Endothelial cell of umbilical vein (primary cell): Measurements from ENCODE around the gene PRDM7.

Source experiments
- CTCF ChIP-seq, 2 donors: IDR thresholded peaks; 1 replicate in 1 of 2; 2 replicates in 1 of 2; pipeline ENCODE4 v1.5.1; 2011; ENCODE audit warnings: low read length in 2 of 2, mild to moderate bottlenecking in 2 of 2, moderate library complexity in 2 of 2, control low read depth in 1 of 2, inconsistent platforms in 1 of 2, low read depth in 1 of 2; ENCODE audit not compliant: insufficient read depth in 1 of 2; ENCODE audit errors: extremely low read depth in 1 of 2
- EZH2 ChIP-seq: IDR thresholded peaks from 2 replicates; pipeline ENCODE4 v1.6.1; 2012; ENCODE audit warnings: borderline replicate concordance, low read depth, mild to moderate bottlenecking, moderate library complexity, low read length, inconsistent platforms; ENCODE audit not compliant: severe bottlenecking
- GATA2 ChIP-seq: IDR thresholded peaks from 2 replicates; pipeline ENCODE4 v1.7.0; 2011; ENCODE audit warnings: low read depth, mild to moderate bottlenecking, moderate library complexity, mixed read lengths, low read length; ENCODE audit not compliant: insufficient read length, insufficient read depth
- MAX ChIP-seq: IDR thresholded peaks from 2 replicates; pipeline ENCODE4 v1.6.1; 2011; ENCODE audit not compliant: insufficient read depth, insufficient read length
- POLR2AphosphoS5 ChIP-seq: IDR thresholded peaks from 2 replicates; pipeline ENCODE4 v1.6.1; 2012; ENCODE audit warnings: low read depth, mild to moderate bottlenecking, control low read depth, low read length, moderate library complexity; ENCODE audit not compliant: insufficient read depth

- TF ChIP-seq CTCF (IDR thresholded peaks at IDR 0.05; ENCODE audit: extremely low read depth in 1 of 2, insufficient read depth in 1 of 2, low read depth in 1 of 2, low read length in 2 of 2) (no peak), MAX (no peak), GATA2 (no peak), EZH2 (no peak), POLR2AphosphoS5 (no peak)
These were observed 1.4 kb upstream of the PRDM7 start for GRCh38 chr16:90078579-90078895.
